Common myeloid progenitor, CD34-positive (primary cell): ENCODE data around the gene ERN1.
"Not testable (repeated sequence)": the region's sequence is repeated elsewhere in the genome, so short reads cannot be mapped to it uniquely, and the experiment has no call there.

Experiments used
- CTCF ChIA-PET: fragments of 350-600 bp; sonication (Branson Sonifier 250); formaldehyde crosslinking; loops from one replicate; lab custom pipeline; 2021; ENCODE audit warnings: antibody characterized with exemption; lab: Charles Lee
- POLR2A ChIA-PET: fragments of 350-600 bp; sonication (Branson Sonifier 250); formaldehyde crosslinking; loops from one replicate; lab custom pipeline; 2021; ENCODE audit warnings: antibody characterized with exemption; lab: Charles Lee
- DNase-seq, 3 donors: peaks; one replicate each; pipeline versions ENCODE4 v3.0.0 to v3.0.0-alpha.2; 2013
- H3K27ac ChIP-seq, 2 experiments: 1 replicate in 1 of 2; 2 replicates in 1 of 2; pipeline ENCODE4 v1.7.0; 2013; ENCODE audit warnings: inconsistent platforms in 2 of 2, low read length in 2 of 2, mild to moderate bottlenecking in 2 of 2, low read depth in 1 of 2, moderate library complexity in 1 of 2; ENCODE audit not compliant: severe bottlenecking in 2 of 2, insufficient read depth in 1 of 2, poor library complexity in 1 of 2
- H3K27me3 ChIP-seq, 5 experiments: replicated peaks in 2 of 5; 1 replicate in 3 of 5; 2 replicates in 2 of 5; pipeline versions ENCODE4 v1.6.1 to v1.7.0; 2013; ENCODE audit warnings: low read length in 4 of 5, mild to moderate bottlenecking in 2 of 5, moderate library complexity in 2 of 5, inconsistent platforms in 1 of 5; ENCODE audit not compliant: insufficient read depth in 5 of 5, control insufficient read depth in 4 of 5
- H3K36me3 ChIP-seq, 4 experiments: 1 replicate in 2 of 4; 2 replicates in 2 of 4; pipeline versions ENCODE4 v1.6.1 to v1.7.0; 2013; ENCODE audit warnings: low read length in 3 of 4, control low read depth in 1 of 4, mild to moderate bottlenecking in 1 of 4; ENCODE audit not compliant: control insufficient read depth in 4 of 4, insufficient read depth in 4 of 4
- H3K4me1 ChIP-seq, 4 experiments: 1 replicate in 3 of 4; 2 replicates in 1 of 4; pipeline versions ENCODE4 v1.6.1 to v1.7.1; 2013; ENCODE audit warnings: low read length in 3 of 4, mild to moderate bottlenecking in 3 of 4, control low read depth in 1 of 4, inconsistent platforms in 1 of 4, moderate library complexity in 1 of 4; ENCODE audit not compliant: control insufficient read depth in 4 of 4, insufficient read depth in 4 of 4; ENCODE audit errors: control extremely low read depth in 1 of 4
- H3K4me3 ChIP-seq, 7 experiments: 1 replicate in 4 of 7; 2 replicates in 3 of 7; pipeline versions ENCODE4 v1.5.1 to v1.7.0; 2013; ENCODE audit warnings: mild to moderate bottlenecking in 7 of 7, low read length in 6 of 7, moderate library complexity in 6 of 7, inconsistent platforms in 2 of 7, low read depth in 2 of 7, control low read depth in 1 of 7; ENCODE audit not compliant: insufficient read depth in 4 of 7, control insufficient read depth in 1 of 7; ENCODE audit errors: extremely low read depth in 1 of 7
- H3K9me3 ChIP-seq, 5 experiments: 1 replicate in 4 of 5; 2 replicates in 1 of 5; pipeline versions ENCODE4 v1.6.1 to v1.7.1; 2013; ENCODE audit warnings: low read length in 4 of 5, mild to moderate bottlenecking in 2 of 5, inconsistent platforms in 1 of 5, low read depth in 1 of 5, moderate library complexity in 1 of 5; ENCODE audit not compliant: control insufficient read depth in 4 of 5, insufficient read depth in 2 of 5; ENCODE audit errors: control extremely low read depth in 1 of 5
- WGBS: methylation state at CpG from one replicate; pipeline ENCODE4 v1.1.5; 2013; ENCODE audit not compliant: insufficient coverage; 5-methylcytosine and 5-hydroxymethylcytosine counted together

ERN1 gene

GRCh38 chr17:64020056-64020766, 109.7 kb downstream of the ERN1 start, which contains the start of gene ICAM2:
Gene ICAM2 (minus strand): TSS chr17:64020633. CDS start chr17:64006691, 13,942 bp downstream.
- ChIA-PET POLR2A (interaction anchor here (0.6 to 2.0 kb wide), 14 partner anchors 9 to 530 kb away, joined by 3 to 31 read pairs (median 5); partner anchors contain the start of genes ERN1 and PRR29), CTCF (interaction anchor here (0.6 to 12.1 kb wide), 14 partner anchors 9 to 116 kb away, joined by 3 to 230 read pairs (median 4); partner anchors contain the start of gene PRR29)
- Histone ChIP-seq H3K9me3 (no peaks in the 10 kb centered on the region), H3K27ac (peak within 1 kb of the TSS; percentile 96 to 99), H3K27me3 (no peaks in the 10 kb centered on the region), H3K4me3 (peak within 1 kb of the TSS; percentile 3 to 76 (median 72)), H3K4me1 (peaks cover 32 to 95% (median 80%) of the 10 kb centered on the region in 4 experiments), H3K36me3 (no peaks in the 10 kb centered on the region)
- DNase-seq = peak; percentile 98 to 99 (median 99)
- WGBS = 0% methylated on average over 19 of the region's 23 CpGs

- ChIA-PET POLR2A (interaction anchor here (0.6 to 2.0 kb wide), 10 partner anchors 9 to 277 kb away, joined by 3 to 31 read pairs (median 6); partner anchors contain the start of genes ERN1 and PRR29), CTCF (interaction anchor here (0.8 to 12.1 kb wide), 9 partner anchors 9 to 114 kb away, joined by 3 to 230 read pairs (median 6); partner anchors contain the start of gene PRR29)
- Histone ChIP-seq H3K4me3 (peak overlapping the region; percentile 3 to 76 (median 72)), H3K27ac (peak overlapping the region; percentile 96 to 99), H3K4me1 (peaks cover 35 to 94% (median 79%) of the 10 kb centered on the region in 4 experiments)
- H3K27me3 ChIP-seq, DNase-seq, H3K36me3 ChIP-seq, H3K9me3 ChIP-seq: not testable (repeated sequence)
- 67% methylated on average over 6 of the region's 9 CpGs for WGBS
These were observed 110.4 kb downstream of the ERN1 start for GRCh38 chr17:64019551-64019961.

DNA sequence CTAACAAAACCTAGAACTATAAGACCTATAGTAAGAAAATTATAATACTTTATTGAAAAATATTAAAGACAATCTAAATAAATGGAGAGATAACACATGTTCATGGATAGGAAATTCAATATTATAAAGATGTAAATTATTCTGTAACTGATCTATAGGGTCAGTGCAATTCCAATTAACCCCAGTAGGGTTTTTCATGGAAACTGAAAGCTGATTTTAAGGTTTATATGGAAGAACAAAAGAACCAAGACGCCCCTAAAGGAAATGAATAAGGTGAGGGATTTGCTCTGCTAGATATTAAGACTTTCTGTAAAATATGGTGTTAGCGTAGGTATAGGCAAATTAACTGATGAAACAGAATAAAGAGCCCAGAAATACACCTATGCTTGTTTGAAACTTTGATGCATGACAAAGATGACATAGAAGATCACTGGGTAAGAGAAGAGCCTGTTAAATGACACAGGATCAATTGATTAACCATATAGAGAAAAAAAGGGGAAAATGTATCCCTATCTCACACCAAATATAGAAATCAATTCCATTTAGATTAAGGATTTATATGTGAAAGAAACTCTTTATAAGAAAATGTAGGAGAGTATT, 112.5 kb downstream of the ERN1 start:
- H3K36me3 ChIP-seq = peaks cover 0 to 3% (median 0%) of the 10 kb centered on the region in 4 experiments
- H3K4me3 ChIP-seq = peak overlapping the region in 3 of 7 experiments; percentile 3 to 65 (median 15)
- no peak for DNase-seq
- CTCF ChIA-PET = interaction anchor here (0.9 to 3.1 kb wide), 14 partner anchors 10 to 128 kb away, joined by 3 to 53 read pairs (median 4); partner anchors contain the start of genes CD79B and PRR29
- peaks cover 34 to 80% (median 63%) of the 10 kb centered on the region in 4 experiments for H3K4me1 ChIP-seq
- POLR2A ChIA-PET = interaction anchor here (1.0 to 1.3 kb wide), 3 partner anchors 8 to 32 kb away, joined by 4 to 9 read pairs (median 5); no protein-coding TSS in a partner anchor
- no peaks in the 10 kb centered on the region for H3K9me3 ChIP-seq
- no peaks in the 10 kb centered on the region for H3K27me3 ChIP-seq
- 73% methylated on average over 2 of the region's 2 CpGs for WGBS
- peak overlapping the region; percentile 96 to 99 for H3K27ac ChIP-seq

GRCh38 chr17:64016974-64017373, 113.0 kb downstream of the ERN1 start:
- CTCF ChIA-PET = interaction anchor here (0.7 to 3.1 kb wide), 19 partner anchors 10 to 129 kb away, joined by 3 to 53 read pairs (median 4); partner anchors contain the start of genes CD79B and PRR29
- peak overlapping the region; percentile 56 to 77 for H3K27ac ChIP-seq
- H3K4me3 ChIP-seq = peak overlapping the region in 3 of 7 experiments; percentile 38 to 65 (median 50)

DNA sequence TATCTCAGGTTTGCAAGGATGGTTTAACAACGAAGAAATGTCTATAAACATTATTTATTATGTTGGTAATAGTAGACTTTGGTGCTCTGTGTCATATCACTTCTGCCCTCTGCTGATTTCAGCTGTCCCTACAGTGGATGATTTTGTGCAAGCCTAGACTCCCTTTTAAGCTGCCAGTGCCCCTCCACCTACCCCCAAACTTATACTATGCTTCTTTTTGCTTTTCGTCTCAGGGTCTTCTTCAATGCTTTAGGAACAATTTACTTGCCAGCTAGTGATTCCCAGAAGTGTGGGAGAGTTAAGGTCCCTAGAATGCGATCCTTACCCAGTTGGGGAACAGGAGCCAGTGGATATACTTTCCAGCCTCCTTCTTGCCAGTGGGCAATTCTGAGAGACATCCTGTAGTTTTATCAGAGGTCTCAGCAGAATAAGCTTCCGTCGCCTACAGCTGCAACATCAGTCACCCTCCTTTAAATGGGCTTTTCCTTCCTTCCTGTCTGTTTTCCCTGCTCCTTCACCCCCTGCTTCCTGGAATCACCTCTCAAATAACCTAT, 113.6 kb downstream of the ERN1 start:
- H3K36me3 ChIP-seq = peaks cover 0 to 3% (median 2%) of the 10 kb centered on the region in 4 experiments
- no peak for DNase-seq
- peak overlapping the region in 6 of 7 experiments; percentile 2 to 66 (median 44) for H3K4me3 ChIP-seq
- no peaks in the 10 kb centered on the region for H3K27me3 ChIP-seq
- H3K4me1 ChIP-seq = peaks cover 32 to 69% (median 57%) of the 10 kb centered on the region in 4 experiments
- peak overlapping the region; percentile 56 to 77 for H3K27ac ChIP-seq
- WGBS = 12% methylated on average over 4 of the region's 5 CpGs
- ChIA-PET POLR2A (interaction anchor here (1.0 to 1.3 kb wide), 3 partner anchors 9 to 61 kb away, joined by 3 to 9 read pairs (median 5); no protein-coding TSS in a partner anchor), CTCF (interaction anchor here (0.7 to 3.1 kb wide), 19 partner anchors 9 to 129 kb away, joined by 3 to 53 read pairs (median 4); partner anchors contain the start of genes CD79B, CSHL1 and PRR29)
- no peaks in the 10 kb centered on the region for H3K9me3 ChIP-seq

More at GRCh38 chr17:64016974-64017373, 113.0 kb downstream of the ERN1 start:
- POLR2A ChIA-PET = interaction anchor here (1.0 to 1.3 kb wide), 3 partner anchors 8 to 32 kb away, joined by 4 to 9 read pairs (median 5); no protein-coding TSS in a partner anchor
- H3K27me3 ChIP-seq = no peaks in the 10 kb centered on the region
- no peaks in the 10 kb centered on the region for H3K9me3 ChIP-seq
- DNase-seq = no peak
- no CpG with 5 or more reads among the region's 3 CpGs for WGBS
- peaks cover 32 to 75% (median 60%) of the 10 kb centered on the region in 4 experiments for H3K4me1 ChIP-seq
- H3K36me3 ChIP-seq = peaks cover 0 to 3% (median under 1%) of the 10 kb centered on the region in 4 experiments

- Histone ChIP-seq H3K4me1 (peaks cover 30 to 62% (median 50%) of the 10 kb centered on the region in 4 experiments), H3K36me3 (peaks cover 0 to 3% (median 2%) of the 10 kb centered on the region in 4 experiments), H3K9me3 (no peaks in the 10 kb centered on the region), H3K27me3 (no peaks in the 10 kb centered on the region), H3K27ac (peak overlapping the region; percentile 54 to 83), H3K4me3 (peak overlapping the region in 3 of 7 experiments; percentile 32 to 66 (median 65))
- DNase-seq = no peak
- ChIA-PET POLR2A (no interaction called here), CTCF (no interaction called here)
- 100% methylated on average over 1 of the region's 6 CpGs for WGBS
These were observed 114.5 kb downstream of the ERN1 start for GRCh38 chr17:64015447-64015846.
